K562 (cell line): ENCODE results near the gene SUPT7L. TPM values are rescaled to one million over a fixed set of nuclear protein-coding genes. Genes with fewer than 3 reads are reported as not detected.

Experiments used
- ATF4 ChIP-seq: fragments of 450-650 bp; formaldehyde crosslinking; IDR thresholded peaks from 2 replicates; pipeline ENCODE4 v1.4.0; 2022; ENCODE audit warnings: mild to moderate bottlenecking, moderate library complexity
- FOXK2 ChIP-seq, 2 experiments: fragments of 450-650 bp; IDR thresholded peaks in 1 of 2; conservative IDR thresholded peaks in 1 of 2; 2 replicates each; pipeline ENCODE4 v1.6.1; 2016; ENCODE audit warnings: low read depth in 2 of 2, mild to moderate bottlenecking in 1 of 2
- polyA plus RNA-seq, 8 experiments: library from polyadenylated mRNA; depleted of rRNA in 4 of 8; stranded (reverse) in 5 of 8; unstranded in 3 of 8; fragments of >200 nt; fragmentation: Nextera tagmentation in 2 of 8; fragmentation: Illumina TruSeq in 1 of 8; extraction: Ambion mirVana in 2 of 8; extraction: Trizol in 1 of 8; gene quantifications; 2 replicates each; pipeline versions ENCODE4 v1.2.1 to v1.2.3, GENCODE V29; 2011 to 2014; ENCODE audit warnings: inconsistent platforms in 1 of 8, missing spikeins in 1 of 8
- total RNA-seq, 7 experiments: library from RNA; depleted of rRNA in 6 of 7; stranded (reverse); fragments of >200 nt in 6 of 7; fragmentation: Illumina TruSeq in 2 of 7; extraction: Trizol in 2 of 7; gene quantifications; 2 replicates each; pipeline versions ENCODE4 v1.2.1 to v1.2.3, GENCODE V29; 2011 to 2021; ENCODE audit warnings: low replicate concordance in 1 of 7
- TF ChIP-seq, protein P1 (sequence below): sonication (generic); formaldehyde crosslinking; IDR thresholded peaks from 2 replicates; pipeline ENCODE4 v1.8.1; 2023; ENCODE audit warnings: missing genetic modification reagents, mild to moderate bottlenecking, borderline replicate concordance

SUPT7L gene
- total and polyA plus RNA-seq, 9 of the 15 experiments (the other 6 are each of a cell fraction or from before 2014, with no cell fraction given): 22.0 to 72.8 (median 40.2) TPM

DNA sequence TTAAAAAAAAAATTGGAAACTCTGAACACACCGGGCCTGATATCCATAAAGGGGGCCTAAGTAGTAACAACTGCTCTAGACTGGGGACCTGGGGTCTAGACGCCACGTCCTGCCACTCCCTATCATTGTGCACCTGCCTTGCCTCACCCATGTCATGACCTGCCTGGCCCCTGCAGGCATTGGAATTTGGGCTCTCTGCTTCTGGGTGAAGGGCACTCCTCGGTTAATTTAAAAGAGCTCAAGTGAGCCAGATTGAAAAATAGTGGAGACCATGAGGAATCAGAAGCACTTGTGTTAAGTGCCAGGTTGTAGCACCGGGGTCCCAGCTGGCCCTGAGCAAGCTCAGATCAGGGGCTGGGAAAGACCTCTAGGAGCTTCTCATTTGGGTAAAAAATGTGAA is 48.4 kb upstream of the SUPT7L start (continued):
- TF ChIP-seq, protein P1, sequence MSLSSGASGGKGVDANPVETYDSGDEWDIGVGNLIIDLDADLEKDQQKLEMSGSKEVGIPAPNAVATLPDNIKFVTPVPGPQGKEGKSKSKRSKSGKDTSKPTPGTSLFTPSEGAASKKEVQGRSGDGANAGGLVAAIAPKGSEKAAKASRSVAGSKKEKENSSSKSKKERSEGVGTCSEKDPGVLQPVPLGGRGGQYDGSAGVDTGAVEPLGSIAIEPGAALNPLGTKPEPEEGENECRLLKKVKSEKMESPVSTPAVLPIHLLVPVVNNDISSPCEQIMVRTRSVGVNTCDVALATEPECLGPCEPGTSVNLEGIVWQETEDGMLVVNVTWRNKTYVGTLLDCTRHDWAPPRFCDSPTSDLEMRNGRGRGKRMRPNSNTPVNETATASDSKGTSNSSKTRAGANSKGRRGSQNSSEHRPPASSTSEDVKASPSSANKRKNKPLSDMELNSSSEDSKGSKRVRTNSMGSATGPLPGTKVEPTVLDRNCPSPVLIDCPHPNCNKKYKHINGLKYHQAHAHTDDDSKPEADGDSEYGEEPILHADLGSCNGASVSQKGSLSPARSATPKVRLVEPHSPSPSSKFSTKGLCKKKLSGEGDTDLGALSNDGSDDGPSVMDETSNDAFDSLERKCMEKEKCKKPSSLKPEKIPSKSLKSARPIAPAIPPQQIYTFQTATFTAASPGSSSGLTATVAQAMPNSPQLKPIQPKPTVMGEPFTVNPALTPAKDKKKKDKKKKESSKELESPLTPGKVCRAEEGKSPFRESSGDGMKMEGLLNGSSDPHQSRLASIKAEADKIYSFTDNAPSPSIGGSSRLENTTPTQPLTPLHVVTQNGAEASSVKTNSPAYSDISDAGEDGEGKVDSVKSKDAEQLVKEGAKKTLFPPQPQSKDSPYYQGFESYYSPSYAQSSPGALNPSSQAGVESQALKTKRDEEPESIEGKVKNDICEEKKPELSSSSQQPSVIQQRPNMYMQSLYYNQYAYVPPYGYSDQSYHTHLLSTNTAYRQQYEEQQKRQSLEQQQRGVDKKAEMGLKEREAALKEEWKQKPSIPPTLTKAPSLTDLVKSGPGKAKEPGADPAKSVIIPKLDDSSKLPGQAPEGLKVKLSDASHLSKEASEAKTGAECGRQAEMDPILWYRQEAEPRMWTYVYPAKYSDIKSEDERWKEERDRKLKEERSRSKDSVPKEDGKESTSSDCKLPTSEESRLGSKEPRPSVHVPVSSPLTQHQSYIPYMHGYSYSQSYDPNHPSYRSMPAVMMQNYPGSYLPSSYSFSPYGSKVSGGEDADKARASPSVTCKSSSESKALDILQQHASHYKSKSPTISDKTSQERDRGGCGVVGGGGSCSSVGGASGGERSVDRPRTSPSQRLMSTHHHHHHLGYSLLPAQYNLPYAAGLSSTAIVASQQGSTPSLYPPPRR (CRISPR knock-in tag): no peak
- TF ChIP-seq ATF4 (no peak), FOXK2 (conservative IDR thresholded peaks at IDR 0.05 in 1 of 2, IDR thresholded peaks at IDR 0.05 in 1 of 2; ENCODE audit: low read depth in 2 of 2) (no peak)
